HCT116 (cell line): Measurements from ENCODE around the gene RYR2.
A peak's percentile ranks its signal among the peaks of the same experiment; 100 is the strongest.

ENCODE experiments used
- CEBPB ChIP-seq: IDR thresholded peaks from 2 replicates; pipeline ENCODE4 v1.6.1; 2012; ENCODE audit warnings: low read depth
- CTCF ChIP-seq, 3 experiments: fragments of 200-600 bp in 1 of 3; sonication (generic) in 1 of 3; IDR thresholded peaks in 2 of 3; conservative IDR thresholded peaks in 1 of 3; 2 replicates each; pipeline ENCODE4 v1.5.1; 2012 to 2017; ENCODE audit warnings: low read depth in 2 of 3, low read length in 2 of 3, antibody characterized with exemption in 1 of 3, borderline replicate concordance in 1 of 3, control low read depth in 1 of 3, mild to moderate bottlenecking in 1 of 3, mixed read lengths in 1 of 3, mixed run types in 1 of 3, moderate library complexity in 1 of 3; ENCODE audit not compliant: insufficient read depth in 1 of 3
- ELF1 ChIP-seq: IDR thresholded peaks from 2 replicates; pipeline ENCODE4 v1.6.1; 2012; ENCODE audit warnings: low read depth, borderline replicate concordance
- EZH2 ChIP-seq: fragments of 200-600 bp; sonication (generic); IDR thresholded peaks from 2 replicates; pipeline ENCODE4 v1.6.1; 2017; ENCODE audit warnings: antibody characterized with exemption, mixed run types
- EZH2phosphoT487 ChIP-seq: fragments of 200-600 bp; IDR thresholded peaks from 2 replicates; pipeline ENCODE4 v1.6.1; 2018; ENCODE audit warnings: antibody characterized with exemption, borderline replicate concordance
- JUND ChIP-seq: IDR thresholded peaks from 2 replicates; pipeline ENCODE4 v1.6.1; 2012
- MAX ChIP-seq: IDR thresholded peaks from 2 replicates; pipeline ENCODE4 v1.6.1; 2012
- POLR2A ChIP-seq: IDR thresholded peaks from 2 replicates; pipeline ENCODE4 v1.7.0; 2011; ENCODE audit warnings: borderline replicate concordance; ENCODE audit not compliant: insufficient read depth, insufficient read length; ENCODE audit errors: extremely low read depth
- POLR2AphosphoS5 ChIP-seq: IDR thresholded peaks from 2 replicates; pipeline ENCODE4 v1.6.1; 2011; ENCODE audit warnings: mild to moderate bottlenecking, low read depth, low read length, moderate library complexity
- RAD21 ChIP-seq: IDR thresholded peaks from 2 replicates; pipeline ENCODE4 v1.6.1; 2012; ENCODE audit warnings: low read depth, mild to moderate bottlenecking
- SP1 ChIP-seq: IDR thresholded peaks from 2 replicates; pipeline ENCODE4 v1.6.1; 2012; ENCODE audit warnings: low read depth
- SRF ChIP-seq: IDR thresholded peaks from 2 replicates; pipeline ENCODE4 v1.6.1; 2012; ENCODE audit warnings: low read depth
- YY1 ChIP-seq: IDR thresholded peaks from 2 replicates; pipeline ENCODE4 v1.6.1; 2011; ENCODE audit warnings: low read length, low read depth, moderate library complexity, mild to moderate bottlenecking; ENCODE audit not compliant: insufficient replicate concordance; ENCODE audit errors: extremely low read depth
- ZFX ChIP-seq: fragments of 450-650 bp; IDR thresholded peaks from 2 replicates; pipeline ENCODE4 v1.6.1; 2017

- TF ChIP-seq CTCF (IDR thresholded peaks at IDR 0.05 in 2 of 3, conservative IDR thresholded peaks at IDR 0.05 in 1 of 3; ENCODE audit: borderline replicate concordance in 1 of 3, insufficient read depth in 1 of 3, low read depth in 2 of 3, low read length in 2 of 3) (no peak), EZH2 (no peak), POLR2A (no peak), POLR2AphosphoS5 (no peak), SP1 (no peak), CEBPB (no peak), YY1 (no peak), ZFX (no peak), JUND (no peak), EZH2phosphoT487 (no peak), RAD21 (0 out of 2 replicates have a peak, but pooled peaks have one; percentile 4), MAX (no peak), ELF1 (no peak), SRF (no peak)
Measured at GRCh38 chr1:237045278-237046016, 3.5 kb downstream of the RYR2 start.
